GM12878 (cell line): Measurements from ENCODE around the gene CLEC4M. TPM values are rescaled to one million over a fixed set of nuclear protein-coding genes. Genes with fewer than 3 reads are reported as not detected.
A peak's percentile ranks its signal among the peaks of the same experiment; 100 is the strongest.

Experiments
- BACH1 ChIP-seq: fragments of 450-650 bp; IDR thresholded peaks from 2 replicates; pipeline ENCODE4 v1.6.1; 2017; ENCODE audit warnings: mild to moderate bottlenecking, borderline replicate concordance
- BRCA1 ChIP-seq: IDR thresholded peaks from 2 replicates; pipeline ENCODE4 v1.6.1; 2011; ENCODE audit warnings: low read depth, low read length, improper control_type of control experiment
- CHD2 ChIP-seq: IDR thresholded peaks from 2 replicates; pipeline ENCODE4 v1.6.1; 2011; ENCODE audit warnings: low read depth, low read length, improper control_type of control experiment, borderline replicate concordance
- DPF2 ChIP-seq: fragments of 450-650 bp; IDR thresholded peaks from 2 replicates; pipeline ENCODE4 v1.6.1; 2017; ENCODE audit warnings: mild to moderate bottlenecking
- EGR1 ChIP-seq, 2 experiments: IDR thresholded peaks; 1 replicate in 1 of 2; 2 replicates in 1 of 2; pipeline ENCODE4 v1.6.1; 2011 to 2012; ENCODE audit warnings: low read depth in 2 of 2, low read length in 2 of 2, borderline replicate concordance in 1 of 2, mild to moderate bottlenecking in 1 of 2, moderate library complexity in 1 of 2
- KDM1A ChIP-seq: fragments of 200-600 bp; sonication (generic); IDR thresholded peaks from 2 replicates; pipeline ENCODE4 v1.6.1; 2016; ENCODE audit warnings: borderline replicate concordance
- LARP7 ChIP-seq: fragments of 450-650 bp; IDR thresholded peaks from 2 replicates; pipeline ENCODE4 v1.6.1; 2017; ENCODE audit warnings: mild to moderate bottlenecking
- MEF2A ChIP-seq: IDR thresholded peaks from 2 replicates; pipeline ENCODE4 v1.6.1; 2011; ENCODE audit warnings: low read depth, mild to moderate bottlenecking, low read length, moderate library complexity; ENCODE audit not compliant: insufficient read depth
- MTA2 ChIP-seq: fragments of 450-650 bp; IDR thresholded peaks from 2 replicates; pipeline ENCODE4 v1.6.1; 2016; ENCODE audit warnings: low read depth, mild to moderate bottlenecking, moderate library complexity
- NFYB ChIP-seq: IDR thresholded peaks from 2 replicates; pipeline ENCODE4 v1.6.1; 2011; ENCODE audit warnings: low read depth, mild to moderate bottlenecking, low read length, improper control_type of control experiment, moderate library complexity; ENCODE audit not compliant: insufficient read depth
- NR2C1 ChIP-seq: fragments of 450-650 bp; IDR thresholded peaks from 2 replicates; pipeline ENCODE4 v1.6.1; 2017; ENCODE audit warnings: antibody characterized with exemption, mild to moderate bottlenecking, moderate library complexity
- NR2C2 ChIP-seq: IDR thresholded peaks from 2 replicates; pipeline ENCODE4 v1.6.1; 2011; ENCODE audit warnings: borderline replicate concordance, low read depth; ENCODE audit not compliant: control insufficient read depth, insufficient read length
- PAX8 ChIP-seq: fragments of 450-650 bp; IDR thresholded peaks from 2 replicates; pipeline ENCODE4 v1.6.1; 2017; ENCODE audit warnings: mild to moderate bottlenecking, moderate library complexity
- POLR2A ChIP-seq: IDR thresholded peaks from 2 replicates; pipeline ENCODE4 v1.6.1; 2011; ENCODE audit warnings: low read depth, mild to moderate bottlenecking, low read length
- RBBP5 ChIP-seq: fragments of 200-600 bp; sonication (generic); conservative IDR thresholded peaks from 2 replicates; pipeline ENCODE4 v1.6.1; 2016
- RCOR1 ChIP-seq: conservative IDR thresholded peaks from 2 replicates; pipeline ENCODE4 v1.6.1; 2012; ENCODE audit warnings: low read depth, low read length, improper control_type of control experiment
- STAT1 ChIP-seq: fragments of 450-650 bp; conservative IDR thresholded peaks from 2 replicates; pipeline ENCODE4 v1.6.1; 2014; ENCODE audit warnings: antibody characterized with exemption, mild to moderate bottlenecking
- WRNIP1 ChIP-seq: IDR thresholded peaks from 2 replicates; pipeline ENCODE4 v1.6.1; 2011; ENCODE audit warnings: low read depth, low read length, improper control_type of control experiment, borderline replicate concordance
- YY1 ChIP-seq: IDR thresholded peaks from 2 replicates; pipeline ENCODE4 v1.6.1; 2011; ENCODE audit warnings: low read depth, mild to moderate bottlenecking, low read length
- ZNF217 ChIP-seq: fragments of 450-650 bp; IDR thresholded peaks from 2 replicates; pipeline ENCODE4 v1.6.1; 2017; ENCODE audit warnings: antibody characterized with exemption, mild to moderate bottlenecking
- polyA plus RNA-seq, 11 experiments: library from polyadenylated mRNA; depleted of rRNA in 4 of 11; unstranded in 6 of 11; stranded (reverse) in 5 of 11; fragments of >200 nt; fragmentation: Nextera tagmentation in 4 of 11; fragmentation: Illumina TruSeq in 1 of 11; extraction: Ambion mirVana in 4 of 11; extraction: Trizol in 1 of 11; gene quantifications; 1 replicate in 1 of 11; 2 replicates in 10 of 11; pipeline versions ENCODE4 v1.2.1 to v1.2.3, GENCODE V29; 2011 to 2016; ENCODE audit warnings: inconsistent platforms in 2 of 11, missing spikeins in 2 of 11, low read depth in 1 of 11
- total RNA-seq, 4 experiments: library from RNA; depleted of rRNA in 3 of 4; stranded (reverse); fragments of >200 nt in 3 of 4; fragmentation: Illumina TruSeq in 1 of 4; extraction: Trizol in 1 of 4; gene quantifications; 2 replicates each; pipeline versions ENCODE4 v1.2.1 to v1.2.3, GENCODE V29; 2013 to 2021
- TF ChIP-seq, protein P1 (sequence below): fragments of 150-350 bp; IDR thresholded peaks from 2 replicates; pipeline ENCODE4 v1.6.1; 2014; ENCODE audit warnings: mild to moderate bottlenecking, low read depth, low read length
- TF ChIP-seq, protein P2 (sequence below): IDR thresholded peaks from 2 replicates; pipeline ENCODE4 v1.6.1; 2012; ENCODE audit warnings: low read length, inconsistent platforms
- TF ChIP-seq, protein P3 (sequence below): IDR thresholded peaks from 2 replicates; pipeline ENCODE4 v1.6.1; 2012; ENCODE audit warnings: improper control_type of control experiment, low read depth, low read length; ENCODE audit not compliant: insufficient replicate concordance
- TF ChIP-seq, protein P4 (sequence below): IDR thresholded peaks from 2 replicates; pipeline ENCODE4 v1.6.1; 2011; ENCODE audit warnings: borderline replicate concordance, low read depth, mild to moderate bottlenecking, moderate library complexity, low read length; ENCODE audit not compliant: insufficient read depth, poor library complexity, severe bottlenecking

Gene CLEC4M
- total and polyA plus RNA-seq, 10 of the 15 experiments (the other 5 are each of a cell fraction or from before 2014, with no cell fraction given): 0.11 to 0.42 (median 0.25) TPM; not detected in 1

DNA sequence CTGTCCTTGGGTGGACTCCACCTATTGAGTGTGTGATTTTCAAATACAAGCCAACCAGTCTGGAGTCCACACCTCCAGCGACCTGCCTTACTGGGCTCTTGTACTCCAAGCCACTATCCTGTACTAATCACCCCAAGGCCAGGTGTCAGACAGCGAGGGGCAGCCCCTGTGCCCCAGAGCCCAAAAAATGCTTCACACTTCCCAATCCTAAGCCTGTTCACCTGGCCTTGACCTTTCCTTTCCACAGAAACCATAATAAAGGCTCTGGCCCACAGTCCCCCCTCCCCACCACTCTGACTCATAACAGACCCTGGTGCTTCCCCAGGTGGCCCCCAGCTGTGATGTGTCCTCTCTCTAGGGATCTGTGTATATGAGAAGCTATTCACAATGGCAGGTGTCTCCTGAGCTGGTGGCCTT, 19.6 kb upstream of the CLEC4M start (continued):
- TF ChIP-seq RBBP5 (no peak), ZNF217 (no peak), NFYB (no peak), MTA2 (peak; percentile 75; the same call in 1 of the 2 replicates), BRCA1 (no peak), LARP7 (no peak), PAX8 (no peak), KDM1A (no peak), POLR2A (no peak), YY1 (peak; percentile 74; the same call in 1 of the 2 replicates), BACH1 (no peak), NR2C2 (no peak), RCOR1 (0 out of 2 replicates have a peak, but pooled peaks have one; percentile 53), STAT1 (no peak), DPF2 (peak; percentile 90), CHD2 (no peak; the same call in 1 of the 2 replicates), NR2C1 (no peak), EGR1 (IDR thresholded peaks at IDR 0.05; ENCODE audit: borderline replicate concordance in 1 of 2, low read depth in 2 of 2, low read length in 2 of 2) (no peak), MEF2A (peak; percentile 83), WRNIP1 (no peak)
- TF ChIP-seq, protein P1, sequence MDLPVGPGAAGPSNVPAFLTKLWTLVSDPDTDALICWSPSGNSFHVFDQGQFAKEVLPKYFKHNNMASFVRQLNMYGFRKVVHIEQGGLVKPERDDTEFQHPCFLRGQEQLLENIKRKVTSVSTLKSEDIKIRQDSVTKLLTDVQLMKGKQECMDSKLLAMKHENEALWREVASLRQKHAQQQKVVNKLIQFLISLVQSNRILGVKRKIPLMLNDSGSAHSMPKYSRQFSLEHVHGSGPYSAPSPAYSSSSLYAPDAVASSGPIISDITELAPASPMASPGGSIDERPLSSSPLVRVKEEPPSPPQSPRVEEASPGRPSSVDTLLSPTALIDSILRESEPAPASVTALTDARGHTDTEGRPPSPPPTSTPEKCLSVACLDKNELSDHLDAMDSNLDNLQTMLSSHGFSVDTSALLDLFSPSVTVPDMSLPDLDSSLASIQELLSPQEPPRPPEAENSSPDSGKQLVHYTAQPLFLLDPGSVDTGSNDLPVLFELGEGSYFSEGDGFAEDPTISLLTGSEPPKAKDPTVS: no peak
- TF ChIP-seq, protein P2, sequence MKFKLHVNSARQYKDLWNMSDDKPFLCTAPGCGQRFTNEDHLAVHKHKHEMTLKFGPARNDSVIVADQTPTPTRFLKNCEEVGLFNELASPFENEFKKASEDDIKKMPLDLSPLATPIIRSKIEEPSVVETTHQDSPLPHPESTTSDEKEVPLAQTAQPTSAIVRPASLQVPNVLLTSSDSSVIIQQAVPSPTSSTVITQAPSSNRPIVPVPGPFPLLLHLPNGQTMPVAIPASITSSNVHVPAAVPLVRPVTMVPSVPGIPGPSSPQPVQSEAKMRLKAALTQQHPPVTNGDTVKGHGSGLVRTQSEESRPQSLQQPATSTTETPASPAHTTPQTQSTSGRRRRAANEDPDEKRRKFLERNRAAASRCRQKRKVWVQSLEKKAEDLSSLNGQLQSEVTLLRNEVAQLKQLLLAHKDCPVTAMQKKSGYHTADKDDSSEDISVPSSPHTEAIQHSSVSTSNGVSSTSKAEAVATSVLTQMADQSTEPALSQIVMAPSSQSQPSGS: peak; percentile 92
- TF ChIP-seq, protein P3, sequence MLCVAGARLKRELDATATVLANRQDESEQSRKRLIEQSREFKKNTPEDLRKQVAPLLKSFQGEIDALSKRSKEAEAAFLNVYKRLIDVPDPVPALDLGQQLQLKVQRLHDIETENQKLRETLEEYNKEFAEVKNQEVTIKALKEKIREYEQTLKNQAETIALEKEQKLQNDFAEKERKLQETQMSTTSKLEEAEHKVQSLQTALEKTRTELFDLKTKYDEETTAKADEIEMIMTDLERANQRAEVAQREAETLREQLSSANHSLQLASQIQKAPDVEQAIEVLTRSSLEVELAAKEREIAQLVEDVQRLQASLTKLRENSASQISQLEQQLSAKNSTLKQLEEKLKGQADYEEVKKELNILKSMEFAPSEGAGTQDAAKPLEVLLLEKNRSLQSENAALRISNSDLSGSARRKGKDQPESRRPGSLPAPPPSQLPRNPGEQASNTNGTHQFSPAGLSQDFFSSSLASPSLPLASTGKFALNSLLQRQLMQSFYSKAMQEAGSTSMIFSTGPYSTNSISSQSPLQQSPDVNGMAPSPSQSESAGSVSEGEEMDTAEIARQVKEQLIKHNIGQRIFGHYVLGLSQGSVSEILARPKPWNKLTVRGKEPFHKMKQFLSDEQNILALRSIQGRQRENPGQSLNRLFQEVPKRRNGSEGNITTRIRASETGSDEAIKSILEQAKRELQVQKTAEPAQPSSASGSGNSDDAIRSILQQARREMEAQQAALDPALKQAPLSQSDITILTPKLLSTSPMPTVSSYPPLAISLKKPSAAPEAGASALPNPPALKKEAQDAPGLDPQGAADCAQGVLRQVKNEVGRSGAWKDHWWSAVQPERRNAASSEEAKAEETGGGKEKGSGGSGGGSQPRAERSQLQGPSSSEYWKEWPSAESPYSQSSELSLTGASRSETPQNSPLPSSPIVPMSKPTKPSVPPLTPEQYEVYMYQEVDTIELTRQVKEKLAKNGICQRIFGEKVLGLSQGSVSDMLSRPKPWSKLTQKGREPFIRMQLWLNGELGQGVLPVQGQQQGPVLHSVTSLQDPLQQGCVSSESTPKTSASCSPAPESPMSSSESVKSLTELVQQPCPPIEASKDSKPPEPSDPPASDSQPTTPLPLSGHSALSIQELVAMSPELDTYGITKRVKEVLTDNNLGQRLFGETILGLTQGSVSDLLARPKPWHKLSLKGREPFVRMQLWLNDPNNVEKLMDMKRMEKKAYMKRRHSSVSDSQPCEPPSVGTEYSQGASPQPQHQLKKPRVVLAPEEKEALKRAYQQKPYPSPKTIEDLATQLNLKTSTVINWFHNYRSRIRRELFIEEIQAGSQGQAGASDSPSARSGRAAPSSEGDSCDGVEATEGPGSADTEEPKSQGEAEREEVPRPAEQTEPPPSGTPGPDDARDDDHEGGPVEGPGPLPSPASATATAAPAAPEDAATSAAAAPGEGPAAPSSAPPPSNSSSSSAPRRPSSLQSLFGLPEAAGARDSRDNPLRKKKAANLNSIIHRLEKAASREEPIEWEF: peak; percentile 73
- TF ChIP-seq, protein P4, sequence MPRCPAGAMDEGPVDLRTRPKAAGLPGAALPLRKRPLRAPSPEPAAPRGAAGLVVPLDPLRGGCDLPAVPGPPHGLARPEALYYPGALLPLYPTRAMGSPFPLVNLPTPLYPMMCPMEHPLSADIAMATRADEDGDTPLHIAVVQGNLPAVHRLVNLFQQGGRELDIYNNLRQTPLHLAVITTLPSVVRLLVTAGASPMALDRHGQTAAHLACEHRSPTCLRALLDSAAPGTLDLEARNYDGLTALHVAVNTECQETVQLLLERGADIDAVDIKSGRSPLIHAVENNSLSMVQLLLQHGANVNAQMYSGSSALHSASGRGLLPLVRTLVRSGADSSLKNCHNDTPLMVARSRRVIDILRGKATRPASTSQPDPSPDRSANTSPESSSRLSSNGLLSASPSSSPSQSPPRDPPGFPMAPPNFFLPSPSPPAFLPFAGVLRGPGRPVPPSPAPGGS: peak; percentile 99
